Chondrocyte (in vitro differentiated cells): Measurements from ENCODE around the gene PDCD10. TPM values are rescaled to one million over a fixed set of nuclear protein-coding genes. Genes with fewer than 3 reads are reported as not detected.

Experiments
- DNase-seq: peaks from one replicate; pipeline ENCODE4 v3.0.0; 2021; ENCODE audit warnings: mixed read lengths, low spot score
- H3K27ac Mint-ChIP-seq: one replicate; pipeline ENCODE4 v1.8.0; 2021; ENCODE audit warnings: mild to moderate bottlenecking, moderate library complexity, mixed read lengths; ENCODE audit not compliant: unreplicated experiment
- H3K27me3 Mint-ChIP-seq: 2 replicates; pipeline ENCODE4 v1.8.0; 2021; ENCODE audit warnings: low read depth, mixed read lengths
- H3K36me3 Mint-ChIP-seq: 2 replicates; pipeline ENCODE4 v1.8.0; 2021; ENCODE audit warnings: low read depth, mixed read lengths
- H3K4me1 Mint-ChIP-seq: 2 replicates; pipeline ENCODE4 v1.8.0; 2021; ENCODE audit warnings: low read depth, mild to moderate bottlenecking, mixed read lengths
- H3K4me3 Mint-ChIP-seq: one replicate; pipeline ENCODE4 v1.8.0; 2021; ENCODE audit warnings: mild to moderate bottlenecking, moderate library complexity, mixed read lengths; ENCODE audit not compliant: unreplicated experiment
- H3K9me3 Mint-ChIP-seq: 2 replicates; pipeline ENCODE4 v1.8.0; 2021; ENCODE audit warnings: low read depth, mixed read lengths
- CTCF ChIP-seq: fragments of 200-600 bp; sonication (generic); IDR thresholded peaks from 2 replicates; pipeline ENCODE4 v1.5.0; 2021; ENCODE audit warnings: antibody characterized with exemption, mild to moderate bottlenecking, moderate library complexity
- total RNA-seq: library from RNA; stranded (reverse); gene quantifications from 3 replicates; pipeline ENCODE4 v1.2.1, GENCODE V29; 2021

Gene PDCD10
- total RNA-seq, 1 donor from 2014 or later, result 37.2 TPM

GRCh38 chr3:167671878-167672427 is 62.7 kb downstream of the PDCD10 start:
- peaks cover 20% of the 10 kb centered on the region for H3K9me3 Mint-ChIP-seq
- H3K36me3 Mint-ChIP-seq, result peaks cover 33% of the 10 kb centered on the region
- H3K27me3 Mint-ChIP-seq, result no peaks in the 10 kb centered on the region
- DNase-seq, result no peak
- TF ChIP-seq CTCF, result no peak
- H3K27ac Mint-ChIP-seq, result no peak overlapping the region
- no peaks in the 10 kb centered on the region for H3K4me1 Mint-ChIP-seq
- no peak overlapping the region for H3K4me3 Mint-ChIP-seq

- TF ChIP-seq CTCF, result no peak
- no peaks in the 10 kb centered on the region for H3K4me1 Mint-ChIP-seq
- H3K27me3 Mint-ChIP-seq, result no peaks in the 10 kb centered on the region
- H3K36me3 Mint-ChIP-seq, result peaks cover 12% of the 10 kb centered on the region
- no peak for DNase-seq
- H3K4me3 Mint-ChIP-seq, result no peak overlapping the region
- peak overlapping the region; percentile 24 for H3K27ac Mint-ChIP-seq
- no peaks in the 10 kb centered on the region for H3K9me3 Mint-ChIP-seq
Observed at GRCh38 chr3:167669699-167670098, 65.0 kb downstream of the PDCD10 start.

DNA sequence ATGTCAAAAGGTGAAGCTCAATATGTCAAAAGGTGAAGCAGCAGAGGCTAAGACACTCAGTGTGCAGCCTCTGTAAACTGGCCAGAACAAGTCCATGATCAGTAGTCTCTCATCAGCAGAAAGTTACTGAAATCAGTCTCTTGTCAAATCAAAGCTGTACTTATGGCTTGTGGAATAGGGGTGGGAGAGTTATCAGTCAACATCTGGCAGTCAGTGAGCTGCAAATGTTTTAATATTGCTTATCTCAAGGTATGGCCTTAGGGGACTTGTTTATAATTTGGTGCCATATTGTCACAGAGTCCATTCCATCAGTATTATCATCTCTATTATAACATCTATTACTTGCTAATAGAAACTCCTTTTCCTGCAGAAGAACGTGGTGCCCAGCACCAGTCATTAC is 66.0 kb downstream of the PDCD10 start:
- no peak overlapping the region for H3K4me3 Mint-ChIP-seq
- TF ChIP-seq CTCF, result no peak
- peaks cover 5% of the 10 kb centered on the region for H3K36me3 Mint-ChIP-seq
- H3K9me3 Mint-ChIP-seq, result no peaks in the 10 kb centered on the region
- H3K27me3 Mint-ChIP-seq, result no peaks in the 10 kb centered on the region
- no peaks in the 10 kb centered on the region for H3K4me1 Mint-ChIP-seq
- H3K27ac Mint-ChIP-seq, result no peak overlapping the region
- no peak for DNase-seq

DNA sequence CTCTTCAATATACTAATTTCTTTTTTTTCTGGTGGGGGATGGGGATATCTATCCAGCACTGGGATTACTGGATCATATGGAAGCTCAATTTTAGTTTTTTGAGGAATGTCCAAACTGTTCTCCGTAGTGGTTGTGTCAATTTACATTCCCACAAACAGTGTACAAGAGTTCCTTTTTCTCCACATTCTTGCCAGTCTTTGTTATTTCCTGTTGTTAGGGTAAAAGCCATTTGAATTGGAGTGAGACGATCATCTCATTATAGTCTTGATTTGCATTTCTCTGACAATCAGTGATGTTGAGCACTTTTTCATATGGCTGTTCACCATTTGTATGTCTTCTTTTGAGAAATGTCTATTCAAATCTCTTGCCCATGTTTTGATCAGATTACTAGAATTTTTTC is 68.1 kb downstream of the PDCD10 start:
- Mint-ChIP-seq H3K36me3 (peaks cover 5% of the 10 kb centered on the region), H3K4me1 (no peaks in the 10 kb centered on the region), H3K27ac (no peak overlapping the region), H3K9me3 (no peaks in the 10 kb centered on the region), H3K27me3 (no peaks in the 10 kb centered on the region), H3K4me3 (no peak overlapping the region)
- no peak for TF ChIP-seq CTCF
- no peak for DNase-seq

DNA sequence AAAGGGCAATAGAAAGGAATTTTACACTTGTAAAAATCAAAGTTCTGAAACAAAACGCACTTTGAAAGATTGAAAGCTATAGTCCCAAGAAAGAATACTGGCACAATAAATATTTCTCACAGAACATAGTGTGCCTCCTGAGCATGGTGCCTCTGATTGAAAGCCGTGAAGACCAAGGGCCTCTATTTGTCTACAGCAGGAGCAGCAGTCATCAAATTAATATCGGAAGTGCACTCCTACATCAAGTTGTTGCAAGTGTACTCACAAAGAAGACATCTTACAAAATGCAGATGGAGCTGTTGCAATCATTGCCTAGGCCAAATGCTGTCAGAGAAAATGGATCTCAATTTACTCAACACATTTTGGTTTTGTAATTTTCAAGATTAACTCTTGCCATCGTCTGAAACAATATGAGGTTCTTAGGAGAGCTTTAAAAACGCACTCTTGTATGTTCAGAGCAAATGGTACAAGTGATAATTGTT is 71.7 kb downstream of the PDCD10 start:
- Mint-ChIP-seq H3K9me3 (no peaks in the 10 kb centered on the region), H3K27me3 (no peaks in the 10 kb centered on the region), H3K4me1 (no peaks in the 10 kb centered on the region), H3K27ac (no peak overlapping the region), H3K4me3 (no peak overlapping the region), H3K36me3 (no peaks in the 10 kb centered on the region)
- DNase-seq, result no peak
- no peak for TF ChIP-seq CTCF
